ENCODE measurements around the gene NRDC.

NRDC gene

GRCh38 chr1:51756290-51756689, 122.2 kb downstream of the NRDC start:
- DNase-seq = no peak

DNA sequence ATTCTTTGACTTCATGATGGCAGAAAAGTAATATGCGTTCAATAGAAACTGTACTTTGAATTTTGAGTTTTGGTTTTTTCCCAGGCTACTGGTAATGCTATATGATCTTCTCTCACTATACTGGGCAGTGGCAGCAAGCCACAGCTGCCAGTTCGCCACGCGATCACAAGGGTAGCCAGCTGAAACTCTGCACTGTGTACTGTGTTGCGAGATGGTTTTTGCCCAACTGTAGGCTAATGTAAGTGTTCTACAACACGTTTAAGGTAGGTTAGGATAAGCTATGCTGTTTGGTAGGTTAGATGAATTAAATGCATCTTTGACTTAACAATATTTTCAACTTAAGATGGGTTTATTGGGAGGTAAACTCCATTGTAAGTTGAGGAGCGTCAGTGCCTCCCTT, 123.1 kb downstream of the NRDC start:
- no peak for DNase-seq

GRCh38 chr1:51754666-51755065, 123.9 kb downstream of the NRDC start:
- DNase-seq = no peak

DNA sequence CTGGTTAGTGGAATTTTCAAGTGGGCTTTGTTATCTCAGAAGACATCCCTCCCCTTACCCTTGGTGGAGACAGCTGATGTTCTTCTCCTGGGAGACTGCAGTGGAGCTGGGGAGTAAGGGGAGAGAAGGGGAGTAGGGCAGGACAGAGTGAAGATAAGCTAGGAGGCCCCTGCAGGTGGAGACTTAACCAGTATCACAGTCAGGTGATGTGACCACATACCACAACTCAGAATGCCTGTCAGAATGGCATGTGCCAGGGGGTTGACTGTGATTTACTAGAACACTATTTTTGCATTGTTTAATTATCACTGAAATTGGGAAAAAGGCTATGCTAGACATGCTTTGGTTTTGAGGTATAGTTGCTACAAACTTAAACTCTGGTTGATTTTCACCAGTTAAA, 124.6 kb downstream of the NRDC start:
- DNase-seq = no peak

- no peak for DNase-seq
Observed at GRCh38 chr1:51752073-51752948, 126.2 kb downstream of the NRDC start.

- no peak for DNase-seq
Observed at GRCh38 chr1:51750729-51751128, 127.8 kb downstream of the NRDC start.

- DNase-seq = no peak
Observed at GRCh38 chr1:51750218-51750617, 128.3 kb downstream of the NRDC start.

- DNase-seq = no peak
Observed at GRCh38 chr1:51749151-51749550, 129.4 kb downstream of the NRDC start.

GRCh38 chr1:51745304-51745570, 133.3 kb downstream of the NRDC start:
- DNase-seq = no peak

GRCh38 chr1:51744506-51745303, 133.8 kb downstream of the NRDC start:
- DNase-seq = no peak

GRCh38 chr1:51741121-51741681, 137.3 kb downstream of the NRDC start:
- no peak for DNase-seq

- no peak for DNase-seq
Observed at GRCh38 chr1:51740652-51741051, 137.9 kb downstream of the NRDC start.

All from RPMI8226 (cell line).